Stimulated activated CD8-positive, alpha-beta memory T cell treated with anti-CD3 and anti-CD28 coated beads, Interleukin-12 subunit alpha, Interleukin-12 subunit beta, amount 100 ng/mL, for 4 hours (primary cell): Measurements from ENCODE around the gene MACROH2A1.

Experiments used
- DNase-seq: peaks from one replicate; pipeline ENCODE4 v3.0.0-alpha.2; 2020; ENCODE audit warnings: low read depth

MACROH2A1 gene

GRCh38 chr5:135313946-135314345 is 85.1 kb downstream of the MACROH2A1 start:
- DNase-seq, result no peak

GRCh38 chr5:135313405-135313804 is 85.6 kb downstream of the MACROH2A1 start:
- DNase-seq, result no peak

DNA sequence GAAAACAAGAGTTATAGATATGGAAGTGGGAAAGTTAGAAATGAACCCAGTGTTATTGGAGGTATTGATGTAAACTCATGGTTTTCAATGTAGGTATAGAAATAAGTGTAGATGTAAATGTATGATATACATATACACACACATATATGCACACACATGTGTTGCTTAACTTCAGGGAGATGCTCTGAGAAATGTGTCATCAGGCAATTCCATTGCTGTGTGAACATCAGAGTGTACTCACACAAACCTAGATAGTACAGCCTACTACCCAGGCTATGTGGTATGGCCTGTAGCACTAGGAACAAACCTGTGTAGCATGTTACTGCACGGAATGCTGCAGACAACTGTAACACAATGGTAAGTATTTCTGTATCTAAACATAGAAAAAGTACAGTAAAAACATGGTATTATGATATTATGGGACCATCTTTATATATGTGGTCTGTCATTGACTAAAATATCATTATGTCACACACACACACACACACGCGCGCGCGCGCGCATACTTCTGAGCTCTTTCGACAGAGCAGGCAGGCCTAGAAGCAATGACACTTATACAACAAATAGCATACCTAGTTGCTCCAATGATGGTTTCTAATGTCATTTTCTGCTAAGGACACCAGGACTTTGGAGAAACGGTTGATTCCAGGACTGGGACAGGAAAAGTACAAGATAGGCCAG is 86.6 kb downstream of the MACROH2A1 start:
- DNase-seq, result no peak

GRCh38 chr5:135310328-135310989 is 88.6 kb downstream of the MACROH2A1 start:
- DNase-seq, result no peak

- DNase-seq, result no peak
Observed at GRCh38 chr5:135309391-135310327, 89.4 kb downstream of the MACROH2A1 start.

DNA sequence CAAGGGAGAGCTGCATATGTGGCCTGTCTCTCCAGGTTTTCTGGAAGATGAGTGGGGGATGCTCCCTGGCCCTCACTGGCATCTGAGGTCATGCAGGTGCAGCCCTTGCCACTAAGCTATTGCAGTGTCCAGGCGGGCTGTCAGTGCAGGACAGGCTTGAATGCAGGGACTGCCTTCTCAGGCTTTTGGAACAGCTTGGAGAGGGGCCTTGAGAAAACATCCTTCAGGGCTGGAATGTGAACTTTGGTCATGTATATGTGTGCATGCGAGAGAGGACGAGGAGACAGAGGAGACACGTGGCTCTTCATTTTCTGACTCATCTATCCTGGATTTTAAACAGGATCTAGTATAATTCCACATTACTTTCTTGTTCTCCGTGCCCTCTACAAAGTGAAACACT is 90.3 kb downstream of the MACROH2A1 start:
- no peak for DNase-seq

DNA sequence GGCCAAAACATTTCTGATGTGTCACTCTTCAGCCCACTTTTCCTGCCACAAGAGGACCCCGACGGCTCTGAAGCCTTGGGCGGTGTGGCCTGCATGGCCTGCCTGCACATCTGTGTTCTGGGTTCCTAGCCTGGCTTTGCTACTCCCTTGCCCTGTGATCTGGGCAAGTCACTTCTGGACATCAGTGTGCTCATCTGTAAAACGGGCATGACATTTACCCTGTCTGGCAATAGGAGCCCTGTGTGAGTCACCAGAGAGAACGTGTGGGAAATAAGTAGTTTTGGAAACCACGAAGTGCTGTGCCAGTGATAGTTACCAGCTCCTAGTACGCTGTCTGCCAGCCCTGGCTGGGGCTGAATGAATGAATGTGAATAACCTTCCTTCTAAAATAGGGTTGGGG is 90.8 kb downstream of the MACROH2A1 start:
- DNase-seq, result no peak

GRCh38 chr5:135307143-135307903 is 91.7 kb downstream of the MACROH2A1 start:
- DNase-seq, result no peak

- DNase-seq, result no peak
Observed at GRCh38 chr5:135306557-135306956, 92.5 kb downstream of the MACROH2A1 start.

DNA sequence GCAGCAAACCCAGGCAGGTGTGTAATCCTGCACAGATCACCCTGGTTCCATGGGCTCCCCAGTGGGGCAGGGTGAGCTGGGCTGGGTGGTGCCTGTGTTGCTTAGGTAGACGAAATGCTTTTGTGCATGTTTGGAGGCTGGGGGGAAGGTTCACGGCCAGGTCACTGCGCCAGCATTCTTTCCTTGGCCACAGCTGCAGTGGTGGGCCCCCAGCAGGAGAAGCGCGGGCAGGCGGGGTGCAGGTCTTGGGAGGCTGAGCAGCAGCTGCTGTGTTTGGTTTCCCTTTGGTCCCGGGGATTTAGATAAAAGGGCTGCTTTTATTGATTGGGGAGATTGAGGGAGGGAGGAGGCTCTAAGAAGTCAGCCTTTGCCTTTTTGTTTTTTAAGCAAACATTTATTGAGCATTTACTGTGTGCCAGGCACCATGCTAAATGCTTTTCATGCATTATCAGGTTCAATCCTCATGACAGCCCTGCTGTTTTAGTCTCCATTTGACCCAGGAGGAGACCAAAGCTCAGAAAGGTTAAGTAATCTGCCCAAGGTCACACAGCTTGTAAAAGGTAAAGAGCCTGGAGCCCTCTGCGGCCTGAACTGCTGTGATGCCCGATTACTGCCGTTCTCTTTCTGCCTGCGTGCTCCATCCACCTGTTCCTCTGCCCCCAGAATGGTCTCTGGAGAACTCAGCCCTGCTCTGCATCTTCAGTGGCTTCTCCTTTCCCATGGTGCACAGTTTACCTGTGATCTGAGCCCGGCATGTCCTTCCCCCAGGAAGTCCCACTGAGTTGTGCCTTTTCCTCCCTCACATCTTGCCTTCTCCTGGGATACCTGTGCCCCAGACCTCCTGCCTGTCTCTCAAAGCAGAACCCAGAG is 94.4 kb downstream of the MACROH2A1 start:
- no peak for DNase-seq

DNA sequence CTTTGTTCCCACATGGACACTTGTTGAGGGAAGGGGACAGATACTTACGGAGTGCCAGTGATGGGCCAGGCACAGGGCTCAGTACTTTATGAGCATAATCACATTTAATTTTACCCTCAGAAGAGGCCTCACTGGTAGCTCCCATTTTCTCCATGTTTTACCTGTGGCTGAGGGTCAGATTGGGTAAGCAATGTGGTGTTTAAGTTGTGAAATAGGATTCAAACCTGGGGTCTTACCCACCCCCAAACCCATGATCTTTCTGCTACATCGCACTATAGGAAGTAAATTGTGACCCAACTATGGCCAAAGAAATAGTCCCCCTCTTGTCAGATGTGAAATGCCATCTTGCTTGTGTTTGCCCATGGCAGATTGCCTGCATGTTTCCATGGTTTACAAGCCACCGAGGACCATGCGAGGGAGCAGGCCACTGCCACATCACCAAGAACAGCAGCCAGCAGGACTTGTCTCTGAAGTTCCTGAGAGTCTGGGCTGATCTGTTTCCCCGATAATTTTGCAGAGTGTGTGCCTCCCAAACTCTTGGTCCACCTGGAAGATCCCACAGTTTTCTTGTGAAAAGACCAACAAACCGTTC is 95.4 kb downstream of the MACROH2A1 start:
- no peak for DNase-seq

DNA sequence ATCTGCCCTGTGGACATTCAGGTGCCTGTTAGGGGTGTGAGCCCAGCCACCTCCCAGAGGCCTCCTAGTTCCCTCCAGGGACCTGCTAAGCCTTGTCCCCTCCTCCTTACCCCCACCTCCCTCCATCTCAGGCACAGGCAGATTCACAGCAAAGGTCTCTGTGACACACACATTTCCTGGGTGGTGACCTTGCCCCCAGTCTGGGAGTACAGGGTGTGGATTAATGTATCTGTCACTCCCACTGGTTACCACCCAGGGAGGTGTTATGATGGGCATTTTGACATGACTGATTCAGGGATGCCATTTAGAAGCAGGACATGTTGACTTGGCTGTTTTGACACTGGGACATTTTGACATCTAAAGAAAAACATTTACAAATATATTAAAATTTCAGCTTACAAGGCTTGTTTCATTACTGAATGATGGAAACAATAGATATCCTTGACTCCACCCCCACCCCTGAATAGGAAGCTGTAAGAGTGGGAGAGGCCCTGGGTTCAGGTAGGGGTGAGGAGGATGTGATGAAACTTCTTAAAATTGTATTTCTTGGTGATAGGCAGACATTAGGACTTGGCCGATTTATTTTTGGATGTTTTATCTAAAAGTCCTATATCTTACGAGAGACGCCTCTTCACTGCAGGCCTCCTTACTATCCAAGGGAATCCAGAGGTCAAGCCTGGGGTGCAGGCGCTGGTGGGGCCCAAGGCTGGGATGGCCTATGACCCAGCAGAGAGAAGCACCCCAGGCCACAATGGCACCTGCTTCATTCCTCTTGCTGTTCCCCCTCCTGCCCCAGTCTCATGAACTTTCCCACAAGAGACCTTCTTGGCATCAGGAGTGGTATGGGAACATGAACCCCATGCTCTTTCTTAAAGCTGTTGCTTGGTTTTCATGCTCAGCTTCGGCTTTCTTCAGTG is 101.9 kb downstream of the MACROH2A1 start:
- DNase-seq, result no peak

DNA sequence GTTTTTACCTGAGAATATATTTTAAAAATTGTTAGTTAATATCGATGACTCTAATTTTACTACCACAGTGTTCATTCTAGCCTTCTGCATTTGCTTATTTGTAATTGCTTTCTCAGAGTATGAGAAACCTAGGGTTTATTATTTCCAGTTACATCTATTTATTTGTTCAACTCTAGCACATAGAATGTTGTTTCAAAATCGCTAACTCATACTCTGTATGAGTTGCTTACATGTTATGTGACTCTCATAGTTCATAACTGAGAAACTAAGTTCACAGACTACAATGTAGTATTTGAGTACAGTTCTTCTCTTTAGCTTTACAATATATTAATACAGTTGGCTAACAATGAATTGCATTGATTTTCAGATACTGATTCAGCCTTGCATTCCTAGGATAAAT is 103.2 kb downstream of the MACROH2A1 start:
- no peak for DNase-seq

GRCh38 chr5:135294793-135295192 is 104.2 kb downstream of the MACROH2A1 start:
- DNase-seq, result no peak

GRCh38 chr5:135289651-135290050 is 109.4 kb downstream of the MACROH2A1 start:
- no peak for DNase-seq

DNA sequence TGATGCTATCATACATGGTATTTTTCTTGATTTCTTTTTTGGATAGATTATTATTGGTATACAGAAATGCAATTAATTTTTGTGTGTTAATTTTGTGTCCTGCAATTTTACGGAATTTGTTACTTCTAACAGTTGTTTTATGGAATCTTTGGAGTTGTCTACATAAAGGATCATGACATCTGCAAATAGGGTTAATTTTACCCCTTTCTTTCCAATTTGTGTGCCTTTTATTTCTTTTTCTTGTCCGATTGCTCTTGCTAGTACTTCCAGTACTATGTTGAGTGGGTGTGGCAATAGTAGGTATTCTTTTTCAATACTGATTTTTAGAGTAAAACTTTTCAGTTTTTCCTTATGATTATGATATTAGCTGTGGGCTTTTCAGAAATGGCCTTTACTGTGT is 111.5 kb downstream of the MACROH2A1 start:
- no peak for DNase-seq
